ENCODE measurements around the gene GHITM.
A peak's percentile ranks its signal among the peaks of the same experiment; 100 is the strongest.

The GHITM gene

GRCh38 chr10:84194424-84195043 lies 55.2 kb downstream of the GHITM start, which contains the start of gene CDHR1:
Gene CDHR1, plus strand, starts transcription at chr10:84194537. Its CDS starts 224 bp downstream, at chr10:84194761.
- no peaks in the 10 kb centered on the region for H3K4me1 ChIP-seq (ENCODE audit: insufficient read depth, low read length)
- H3K36me3 ChIP-seq (ENCODE audit: insufficient read depth, low read length), result no peaks in the 10 kb centered on the region
- H3K9me3 ChIP-seq (ENCODE audit: control insufficient read depth, insufficient read depth, low read length), result no peaks in the 10 kb centered on the region
- peak within 1 kb of the TSS; percentile 62 for H3K9ac ChIP-seq (ENCODE audit: low read depth, low read length)

GRCh38 chr10:84195044-84195830 lies 55.9 kb downstream of the GHITM start:
- Histone ChIP-seq H3K9ac (ENCODE audit: low read depth, low read length) (peak overlapping the region; percentile 62; the same call in 1 of the 2 replicates), H3K36me3 (ENCODE audit: insufficient read depth, low read length) (no peaks in the 10 kb centered on the region), H3K9me3 (ENCODE audit: control insufficient read depth, insufficient read depth, low read length) (no peaks in the 10 kb centered on the region), H3K4me1 (ENCODE audit: insufficient read depth, low read length) (no peaks in the 10 kb centered on the region)

- H3K36me3 ChIP-seq (ENCODE audit: insufficient read depth, low read length), result no peaks in the 10 kb centered on the region
- H3K4me1 ChIP-seq (ENCODE audit: insufficient read depth, low read length), result no peaks in the 10 kb centered on the region
- H3K9ac ChIP-seq (ENCODE audit: low read depth, low read length), result no peak overlapping the region
- no peaks in the 10 kb centered on the region for H3K9me3 ChIP-seq (ENCODE audit: control insufficient read depth, insufficient read depth, low read length)
These were observed 56.8 kb downstream of the GHITM start for GRCh38 chr10:84196083-84196482.

- Histone ChIP-seq H3K36me3 (ENCODE audit: insufficient read depth, low read length) (no peaks in the 10 kb centered on the region), H3K9ac (ENCODE audit: low read depth, low read length) (no peak overlapping the region), H3K4me1 (ENCODE audit: insufficient read depth, low read length) (no peaks in the 10 kb centered on the region), H3K9me3 (ENCODE audit: control insufficient read depth, insufficient read depth, low read length) (no peaks in the 10 kb centered on the region)
These were observed 57.6 kb downstream of the GHITM start for GRCh38 chr10:84196941-84197340.

- H3K9me3 ChIP-seq (ENCODE audit: control insufficient read depth, insufficient read depth, low read length), result no peaks in the 10 kb centered on the region
- H3K9ac ChIP-seq (ENCODE audit: low read depth, low read length), result no peak overlapping the region
- H3K4me1 ChIP-seq (ENCODE audit: insufficient read depth, low read length), result no peaks in the 10 kb centered on the region
- H3K36me3 ChIP-seq (ENCODE audit: insufficient read depth, low read length), result no peaks in the 10 kb centered on the region
These were observed 58.3 kb downstream of the GHITM start for GRCh38 chr10:84197643-84198042.

- H3K9ac ChIP-seq (ENCODE audit: low read depth, low read length), result no peak overlapping the region
- no peaks in the 10 kb centered on the region for H3K36me3 ChIP-seq (ENCODE audit: insufficient read depth, low read length)
- no peaks in the 10 kb centered on the region for H3K9me3 ChIP-seq (ENCODE audit: control insufficient read depth, insufficient read depth, low read length)
- H3K4me1 ChIP-seq (ENCODE audit: insufficient read depth, low read length), result no peaks in the 10 kb centered on the region
These were observed 59.1 kb downstream of the GHITM start for GRCh38 chr10:84198206-84198915.

GRCh38 chr10:84200537-84201243 lies 61.4 kb downstream of the GHITM start:
- H3K36me3 ChIP-seq (ENCODE audit: insufficient read depth, low read length), result no peaks in the 10 kb centered on the region
- H3K9me3 ChIP-seq (ENCODE audit: control insufficient read depth, insufficient read depth, low read length), result no peaks in the 10 kb centered on the region
- no peaks in the 10 kb centered on the region for H3K4me1 ChIP-seq (ENCODE audit: insufficient read depth, low read length)
- H3K9ac ChIP-seq (ENCODE audit: low read depth, low read length), result no peak overlapping the region

GRCh38 chr10:84201244-84201606 lies 61.9 kb downstream of the GHITM start:
- Histone ChIP-seq H3K9me3 (ENCODE audit: control insufficient read depth, insufficient read depth, low read length) (no peaks in the 10 kb centered on the region), H3K4me1 (ENCODE audit: insufficient read depth, low read length) (no peaks in the 10 kb centered on the region), H3K9ac (ENCODE audit: low read depth, low read length) (no peak overlapping the region), H3K36me3 (ENCODE audit: insufficient read depth, low read length) (no peaks in the 10 kb centered on the region)

GRCh38 chr10:84201682-84202081 lies 62.4 kb downstream of the GHITM start:
- Histone ChIP-seq H3K9me3 (ENCODE audit: control insufficient read depth, insufficient read depth, low read length) (no peaks in the 10 kb centered on the region), H3K9ac (ENCODE audit: low read depth, low read length) (no peak overlapping the region), H3K36me3 (ENCODE audit: insufficient read depth, low read length) (no peaks in the 10 kb centered on the region)

GRCh38 chr10:84202349-84202748 lies 63.0 kb downstream of the GHITM start:
- no peaks in the 10 kb centered on the region for H3K4me1 ChIP-seq (ENCODE audit: insufficient read depth, low read length)
- no peak overlapping the region for H3K9ac ChIP-seq (ENCODE audit: low read depth, low read length)
- H3K36me3 ChIP-seq (ENCODE audit: insufficient read depth, low read length), result no peaks in the 10 kb centered on the region

More at GRCh38 chr10:84201682-84202081, 62.4 kb downstream of the GHITM start:
- H3K4me1 ChIP-seq (ENCODE audit: insufficient read depth, low read length), result no peaks in the 10 kb centered on the region

More at GRCh38 chr10:84202349-84202748, 63.0 kb downstream of the GHITM start:
- no peaks in the 10 kb centered on the region for H3K9me3 ChIP-seq (ENCODE audit: control insufficient read depth, insufficient read depth, low read length)
